ENCODE measurements around the gene ATXN10.

DNA sequence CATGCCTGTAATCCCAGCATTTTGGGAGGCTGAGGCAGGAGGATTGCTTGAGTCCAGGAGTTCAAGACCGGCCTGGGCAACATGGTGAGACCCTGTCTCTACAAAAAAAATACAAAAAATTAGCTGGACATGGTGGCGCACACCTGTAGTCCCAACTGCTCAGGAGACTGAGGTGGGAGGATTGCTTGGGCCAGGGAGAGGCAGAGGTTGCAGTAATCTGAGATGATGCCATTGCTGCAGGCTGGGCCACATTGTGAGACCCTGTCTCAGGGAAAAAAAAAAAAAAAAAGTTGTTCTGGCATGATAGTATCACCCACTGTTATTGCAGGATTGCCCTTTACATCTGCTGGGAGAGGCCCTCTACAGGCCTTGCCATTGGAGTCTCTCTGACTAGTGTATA is 18.4 kb downstream of the ATXN10 start:
- TF ChIP-seq, protein P1, sequence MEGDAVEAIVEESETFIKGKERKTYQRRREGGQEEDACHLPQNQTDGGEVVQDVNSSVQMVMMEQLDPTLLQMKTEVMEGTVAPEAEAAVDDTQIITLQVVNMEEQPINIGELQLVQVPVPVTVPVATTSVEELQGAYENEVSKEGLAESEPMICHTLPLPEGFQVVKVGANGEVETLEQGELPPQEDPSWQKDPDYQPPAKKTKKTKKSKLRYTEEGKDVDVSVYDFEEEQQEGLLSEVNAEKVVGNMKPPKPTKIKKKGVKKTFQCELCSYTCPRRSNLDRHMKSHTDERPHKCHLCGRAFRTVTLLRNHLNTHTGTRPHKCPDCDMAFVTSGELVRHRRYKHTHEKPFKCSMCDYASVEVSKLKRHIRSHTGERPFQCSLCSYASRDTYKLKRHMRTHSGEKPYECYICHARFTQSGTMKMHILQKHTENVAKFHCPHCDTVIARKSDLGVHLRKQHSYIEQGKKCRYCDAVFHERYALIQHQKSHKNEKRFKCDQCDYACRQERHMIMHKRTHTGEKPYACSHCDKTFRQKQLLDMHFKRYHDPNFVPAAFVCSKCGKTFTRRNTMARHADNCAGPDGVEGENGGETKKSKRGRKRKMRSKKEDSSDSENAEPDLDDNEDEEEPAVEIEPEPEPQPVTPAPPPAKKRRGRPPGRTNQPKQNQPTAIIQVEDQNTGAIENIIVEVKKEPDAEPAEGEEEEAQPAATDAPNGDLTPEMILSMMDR (conservative IDR thresholded peaks at IDR 0.05): no peak
- no peak for TF ChIP-seq EZH2 (IDR thresholded peaks at IDR 0.05; ENCODE audit: low read depth)

Measured in PC-9 (cell line).